Heart left ventricle (tissue), 16 donors: Measurements from ENCODE around the gene MTUS2. TPM values are rescaled to one million over a fixed set of nuclear protein-coding genes. Genes with fewer than 3 reads are reported as not detected.

ENCODE experiments used
- ATAC-seq, 4 donors: fragments of 200-7000 bp; cut with Tn5 transposase; one replicate each; pipeline ENCODE4 v1.9.1; 2020 to 2022; ENCODE audit warnings: moderate library complexity in 4 of 4, mild to moderate bottlenecking in 3 of 4, moderate number of reproducible peaks in 1 of 4
- DNase-seq, 5 donors: peaks; one replicate each; pipeline ENCODE4 v3.0.0-alpha.2; 2020
- H3K27ac ChIP-seq, 12 donors: fragments of 200-600 bp; sonication (generic) in 4 of 12; one replicate each; pipeline versions ENCODE4 v1.5.0 to v1.8.0; 2016 to 2022; ENCODE audit warnings: mild to moderate bottlenecking in 2 of 12
- H3K27me3 ChIP-seq, 9 donors: fragments of 200-600 bp; sonication (generic) in 2 of 9; one replicate each; pipeline versions ENCODE4 v1.5.1 to v1.8.0; 2016 to 2022; ENCODE audit warnings: mild to moderate bottlenecking in 3 of 9
- H3K36me3 ChIP-seq, 9 donors: fragments of 200-600 bp; sonication (generic) in 2 of 9; one replicate each; pipeline versions ENCODE4 v1.5.0 to v1.8.0; 2018 to 2022; ENCODE audit warnings: mild to moderate bottlenecking in 2 of 9
- H3K4me1 ChIP-seq, 12 donors: fragments of 200-600 bp; sonication (generic) in 4 of 12; one replicate each; pipeline versions ENCODE4 v1.5.0 to v1.8.0; 2016 to 2022; ENCODE audit warnings: mild to moderate bottlenecking in 3 of 12
- H3K4me3 ChIP-seq, 12 donors: fragments of 200-600 bp; sonication (generic) in 4 of 12; one replicate each; pipeline versions ENCODE4 v1.5.0 to v1.8.0; 2017 to 2022; ENCODE audit warnings: mild to moderate bottlenecking in 9 of 12, moderate library complexity in 4 of 12
- H3K9me3 ChIP-seq, 12 donors: fragments of 200-600 bp; sonication (generic) in 4 of 12; one replicate each; pipeline versions ENCODE4 v1.5.0 to v1.8.0; 2016 to 2022; ENCODE audit warnings: mild to moderate bottlenecking in 1 of 12
- POLR2A ChIP-seq, 2 donors: fragments of 450-650 bp; IDR thresholded peaks; one replicate each; pipeline ENCODE4 v1.6.1; 2017; ENCODE audit warnings: antibody characterized with exemption in 2 of 2, mild to moderate bottlenecking in 2 of 2, moderate library complexity in 2 of 2
- WGBS, 4 donors: extraction: QIAGEN DNeasy Blood & Tissue Kit in 2 of 4; methylation state at CpG; one replicate each; pipeline versions ENCODE4 v1.1.5 to v1.1.7; 2013 to 2018; 5-methylcytosine and 5-hydroxymethylcytosine counted together
- intact Hi-C, 10 donors: fragments of 100-400 bp; cut with DNase I; formaldehyde crosslinking; loops; one replicate each; pipeline versions ENCODE4 v1.11.1 to v1.14.2; 2022
- polyA plus RNA-seq, 2 donors: library from polyadenylated mRNA; stranded (reverse); fragments of 200-250 nt; gene quantifications; one replicate each; pipeline ENCODE4 v1.2.3, GENCODE V29; 2013
- total RNA-seq, 9 donors: library from RNA; depleted of rRNA in 2 of 9; stranded (reverse); fragments of >200 nt in 2 of 9; fragmentation: NEBNext Ultra II Directional in 3 of 9; extraction: Animal tissue kit (Norgen Biotek cat#: 25700) in 3 of 9; gene quantifications; one replicate each; pipeline versions ENCODE4 v1.1.0 to v1.2.4, GENCODE V29; 2016 to 2023
- TF ChIP-seq, protein P1 (sequence below), 12 donors: fragments of 200-600 bp; sonication (generic) in 4 of 12; IDR thresholded peaks; one replicate each; pipeline versions ENCODE4 v1.5.0 to v1.8.0; 2018 to 2022; ENCODE audit warnings: antibody characterized with exemption in 12 of 12, mild to moderate bottlenecking in 5 of 12
- donor health status: ischemic (EF 13 %, LVEDD 7.1; RV severe dilation, severe dysfunction).
- donor health status: healthy with polysubstance abuse.
- donor health status: DM: no; HTN: yes; CAD: no.
- donor health status: DM: no; HTN: no; CAD: no.
- donor health status: ischemic (EF 25% LVEDD 6.9; RV normal size, moderate dysfunction).
- donor health status: ischemic (EF 25% LVEDD 5.7; RV mildly dilated, moderate dysfunction).
- donor health status: healthy.
- donor health status: DM: yes; HTN: yes; CAD: no.
- donor health status: ischemic (EF 35%, LVEDD 5.7; RV mildly dilated, moderate dysfunction).
- donor health status: nonischemic (EF 11% LVEDD 7.7; RV severe dilation, severe dysfunction).
- donor health status: DM: yes; HTN: yes; CAD: no.
- donor health status: PGD.
- donor health status: ischemic (EF 29% LVEDD 5.4; RV normal size, mild dysfunction).
- donor health status: nonischemic (EF 23%, LVEDD 6.1; RV moderate dilation, normal function).

Gene MTUS2
- total and polyA plus RNA-seq, 11 donors, result 28.7 to 174 (median 67.9) TPM

- no peak for TF ChIP-seq POLR2A (IDR thresholded peaks at IDR 0.05)
- TF ChIP-seq, protein P1, sequence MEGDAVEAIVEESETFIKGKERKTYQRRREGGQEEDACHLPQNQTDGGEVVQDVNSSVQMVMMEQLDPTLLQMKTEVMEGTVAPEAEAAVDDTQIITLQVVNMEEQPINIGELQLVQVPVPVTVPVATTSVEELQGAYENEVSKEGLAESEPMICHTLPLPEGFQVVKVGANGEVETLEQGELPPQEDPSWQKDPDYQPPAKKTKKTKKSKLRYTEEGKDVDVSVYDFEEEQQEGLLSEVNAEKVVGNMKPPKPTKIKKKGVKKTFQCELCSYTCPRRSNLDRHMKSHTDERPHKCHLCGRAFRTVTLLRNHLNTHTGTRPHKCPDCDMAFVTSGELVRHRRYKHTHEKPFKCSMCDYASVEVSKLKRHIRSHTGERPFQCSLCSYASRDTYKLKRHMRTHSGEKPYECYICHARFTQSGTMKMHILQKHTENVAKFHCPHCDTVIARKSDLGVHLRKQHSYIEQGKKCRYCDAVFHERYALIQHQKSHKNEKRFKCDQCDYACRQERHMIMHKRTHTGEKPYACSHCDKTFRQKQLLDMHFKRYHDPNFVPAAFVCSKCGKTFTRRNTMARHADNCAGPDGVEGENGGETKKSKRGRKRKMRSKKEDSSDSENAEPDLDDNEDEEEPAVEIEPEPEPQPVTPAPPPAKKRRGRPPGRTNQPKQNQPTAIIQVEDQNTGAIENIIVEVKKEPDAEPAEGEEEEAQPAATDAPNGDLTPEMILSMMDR (IDR thresholded peaks at IDR 0.05), result no peak
- Histone ChIP-seq H3K36me3 (no peaks in the 10 kb centered on the region), H3K4me3 (no peak overlapping the region), H3K4me1 (peaks cover 0 to 8% (median 0%) of the 10 kb centered on the region in 12 donors), H3K27me3 (no peaks in the 10 kb centered on the region), H3K27ac (no peak overlapping the region), H3K9me3 (no peaks in the 10 kb centered on the region)
- WGBS, 4 donors, result 46 to 52% (median 48%) methylated on average over 2 of the region's 2 CpGs
- no peak for DNase-seq
- peak in 3 of 4 donors; percentile 39 to 63 (median 46) for ATAC-seq
- intact Hi-C loops, result no loop called here
These were observed 279.8 kb downstream of the MTUS2 start for GRCh38 chr13:29099781-29100406.

DNA sequence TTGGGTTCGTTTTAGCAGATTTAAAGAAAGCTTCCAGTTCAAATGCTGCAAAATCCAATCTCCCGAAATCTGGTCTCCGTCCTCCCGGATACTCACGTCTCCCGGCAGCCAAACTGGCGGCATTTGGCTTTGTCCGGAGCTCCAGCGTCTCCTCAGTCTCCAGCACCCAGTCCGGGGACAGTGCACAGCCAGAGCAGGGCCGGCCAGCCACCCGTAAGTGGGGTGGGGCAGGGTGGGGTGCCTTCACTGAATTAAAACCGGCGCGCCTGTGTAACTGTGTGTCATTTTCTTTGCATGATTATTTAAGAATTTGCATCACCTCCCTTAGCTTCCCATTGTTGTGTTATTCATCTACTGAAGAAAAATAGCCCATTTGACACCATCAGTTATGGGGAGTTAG is 280.6 kb downstream of the MTUS2 start:
- no peaks in the 10 kb centered on the region for H3K9me3 ChIP-seq
- TF ChIP-seq, protein P1 (IDR thresholded peaks at IDR 0.05), result no peak
- TF ChIP-seq POLR2A (IDR thresholded peaks at IDR 0.05), result no peak
- H3K4me1 ChIP-seq, result peaks cover 0 to 8% (median 0%) of the 10 kb centered on the region in 12 donors
- intact Hi-C loops, result no loop called here
- H3K36me3 ChIP-seq, result no peaks in the 10 kb centered on the region
- WGBS, 4 donors, result 89 to 92% (median 90%) methylated on average over 15 of the region's 15 CpGs
- no peak for ATAC-seq
- no peaks in the 10 kb centered on the region for H3K27me3 ChIP-seq
- H3K4me3 ChIP-seq, result no peak overlapping the region
- no peak overlapping the region for H3K27ac ChIP-seq
- no peak for DNase-seq

GRCh38 chr13:29101409-29101808 is 281.3 kb downstream of the MTUS2 start:
- H3K27me3 ChIP-seq, result no peaks in the 10 kb centered on the region
- no peaks in the 10 kb centered on the region for H3K36me3 ChIP-seq
- H3K4me3 ChIP-seq, result no peak overlapping the region
- TF ChIP-seq POLR2A (IDR thresholded peaks at IDR 0.05), result no peak
- TF ChIP-seq, protein P1 (IDR thresholded peaks at IDR 0.05), result no peak
- no peak for DNase-seq
- no peak overlapping the region for H3K27ac ChIP-seq
- ATAC-seq, result no peak
- peaks cover 0 to 8% (median 0%) of the 10 kb centered on the region in 12 donors for H3K4me1 ChIP-seq
- 55 to 66% (median 62%) methylated on average over 2 of the region's 2 CpGs for WGBS, 4 donors
- H3K9me3 ChIP-seq, result no peaks in the 10 kb centered on the region
- intact Hi-C loops, result no loop called here

GRCh38 chr13:29101905-29102304 is 281.8 kb downstream of the MTUS2 start:
- Histone ChIP-seq H3K4me3 (no peak overlapping the region), H3K9me3 (no peaks in the 10 kb centered on the region), H3K36me3 (no peaks in the 10 kb centered on the region), H3K4me1 (peaks cover 0 to 8% (median 0%) of the 10 kb centered on the region in 12 donors), H3K27ac (no peak overlapping the region), H3K27me3 (no peaks in the 10 kb centered on the region)
- DNase-seq (no peak), ATAC-seq (no peak)
- intact Hi-C loops, result no loop called here
- TF ChIP-seq, protein P1 (IDR thresholded peaks at IDR 0.05), result no peak
- no peak for TF ChIP-seq POLR2A (IDR thresholded peaks at IDR 0.05)
- WGBS, 4 donors, result 70 to 72% (median 71%) methylated on average over 3 of the region's 3 CpGs
